SK-N-DZ (cell line): ENCODE results near the gene PHLDB1. TPM values are rescaled to one million over a fixed set of nuclear protein-coding genes. Genes with fewer than 3 reads are reported as not detected.
A peak's percentile ranks its signal among the peaks of the same experiment; 100 is the strongest.
"Not testable (repeated sequence)": the region's sequence is repeated elsewhere in the genome, so short reads cannot be mapped to it uniquely, and the experiment has no call there.

Experiments used
- DNase-seq: peaks from one replicate; pipeline ENCODE4 v3.0.0-alpha.2; 2015; ENCODE audit warnings: low spot score
- polyA plus RNA-seq, 2 experiments: library from polyadenylated mRNA; depleted of rRNA; stranded (reverse); fragments of >200 nt; gene quantifications; 2 replicates each; pipeline ENCODE4 v1.2.3, GENCODE V29; 2014

Gene PHLDB1
- 15.0 and 25.3 TPM in 2 replicates for polyA plus RNA-seq (2014; cell fraction: cytosol; rRNA removed)
- 24.2 and 28.0 TPM in 2 replicates for polyA plus RNA-seq (2014; cell fraction: nucleus; rRNA removed)

DNA sequence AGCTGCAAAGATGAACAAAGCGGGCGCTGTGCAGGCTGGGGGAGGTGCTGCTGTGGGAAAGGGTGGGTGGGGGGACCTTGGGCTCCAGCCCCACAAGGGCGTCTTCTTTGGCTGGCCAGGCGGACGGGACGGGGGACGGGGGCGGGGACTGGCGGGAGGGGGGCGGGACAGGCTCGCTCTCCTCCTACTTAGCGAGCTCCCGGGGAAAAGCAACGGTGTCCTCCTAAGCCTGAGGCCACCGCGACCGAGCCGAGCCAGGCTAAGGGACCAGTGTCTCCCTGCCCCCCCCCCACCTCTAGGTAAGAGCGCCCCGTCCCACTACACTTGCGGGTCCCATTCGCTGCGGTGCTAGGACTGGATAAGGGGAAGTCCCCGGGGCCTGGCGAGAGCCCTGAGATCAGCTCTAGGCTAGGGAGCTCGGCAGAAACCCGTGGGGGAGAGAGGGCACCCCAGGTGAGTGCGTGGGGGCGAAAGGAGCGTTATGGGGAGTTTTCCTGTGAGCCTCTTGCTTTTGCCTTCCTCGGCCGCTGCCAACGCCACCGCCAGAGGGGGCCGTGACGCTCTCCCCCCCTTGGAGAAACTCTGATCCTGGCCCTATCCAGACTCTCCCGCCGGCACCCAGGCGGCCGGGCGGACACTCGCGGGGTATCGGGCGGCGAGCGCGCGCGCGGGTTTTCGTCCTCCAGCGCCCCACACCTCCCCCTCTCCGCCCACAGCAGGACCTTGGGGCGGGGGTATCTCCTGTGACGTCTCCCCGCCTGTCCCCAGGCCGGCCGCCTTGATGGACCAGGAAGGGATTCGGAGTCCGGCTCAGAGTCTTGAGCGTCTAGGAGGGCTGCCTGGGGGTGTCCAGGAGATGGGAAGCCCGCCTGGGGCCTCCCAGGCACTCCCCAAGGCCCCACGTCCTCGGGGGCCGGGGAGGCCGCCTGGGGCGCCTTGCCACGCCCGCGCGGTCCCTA lies at the start of gene PHLDB1:
PHLDB1 (plus strand) TSS at position 215 of the 959 bp plus-strand sequence. CDS start 6,222 bp downstream, outside the sequence.
- DNase-seq, result peak; percentile 29

DNA sequence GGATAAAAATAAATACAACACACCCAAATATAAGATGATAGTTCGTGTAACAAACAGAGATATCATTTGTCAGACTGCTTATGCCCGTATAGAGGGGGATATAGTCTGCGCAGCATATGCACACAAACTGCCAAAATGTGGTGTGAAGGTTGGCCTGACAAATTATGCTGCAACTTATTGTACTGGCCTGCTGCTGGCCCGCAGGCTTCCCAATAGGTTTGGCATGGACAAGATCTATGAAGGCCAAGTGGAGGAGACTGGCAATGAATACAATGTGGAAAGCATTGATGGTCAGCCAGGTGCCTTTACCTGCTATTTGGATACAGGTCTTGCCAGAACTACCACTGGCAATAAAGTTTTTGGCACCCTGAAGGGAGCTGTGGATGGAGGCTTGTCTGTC lies 46.6 kb upstream of the PHLDB1 start:
- DNase-seq, result no peak

DNA sequence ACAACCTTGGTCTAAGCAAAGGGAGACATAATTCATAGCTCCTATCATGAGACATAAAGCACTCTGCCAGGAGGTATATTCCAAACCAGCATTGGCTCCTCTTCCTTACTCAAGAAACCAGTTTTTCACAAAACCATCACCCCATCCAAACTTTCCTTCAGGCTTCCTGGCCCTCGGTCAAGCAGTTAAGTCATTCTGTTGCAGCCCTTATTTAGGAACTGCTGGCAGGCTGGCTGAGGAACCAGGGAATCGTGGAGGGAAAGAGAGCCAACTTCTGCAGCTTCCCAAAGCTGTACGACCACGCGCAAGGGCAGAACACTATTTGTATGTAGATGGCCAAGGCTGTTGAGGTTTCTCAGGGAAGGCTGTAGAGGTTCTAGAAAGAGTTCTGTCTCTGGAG lies 42.4 kb upstream of the PHLDB1 start:
- no peak for DNase-seq

DNA sequence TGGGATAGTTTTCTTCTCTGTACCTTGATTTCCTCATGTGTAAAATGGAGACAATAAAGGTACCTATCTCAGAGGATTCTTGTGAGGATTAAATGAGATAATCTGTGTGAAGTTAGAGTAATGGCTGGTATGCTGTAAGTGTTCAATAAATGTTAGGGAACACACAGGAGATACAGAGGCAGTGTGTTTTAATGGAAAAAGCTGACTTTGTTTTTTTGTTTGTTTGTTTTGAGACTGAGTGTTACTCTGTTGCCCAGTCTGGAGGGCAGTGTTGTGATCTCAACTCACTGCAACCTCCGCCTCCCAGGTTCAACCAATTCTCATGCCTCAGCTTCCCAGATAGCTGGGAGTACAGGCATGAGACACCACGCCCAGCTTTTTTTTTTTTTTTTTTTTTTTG lies 37.7 kb upstream of the PHLDB1 start:
- DNase-seq, result no peak

DNA sequence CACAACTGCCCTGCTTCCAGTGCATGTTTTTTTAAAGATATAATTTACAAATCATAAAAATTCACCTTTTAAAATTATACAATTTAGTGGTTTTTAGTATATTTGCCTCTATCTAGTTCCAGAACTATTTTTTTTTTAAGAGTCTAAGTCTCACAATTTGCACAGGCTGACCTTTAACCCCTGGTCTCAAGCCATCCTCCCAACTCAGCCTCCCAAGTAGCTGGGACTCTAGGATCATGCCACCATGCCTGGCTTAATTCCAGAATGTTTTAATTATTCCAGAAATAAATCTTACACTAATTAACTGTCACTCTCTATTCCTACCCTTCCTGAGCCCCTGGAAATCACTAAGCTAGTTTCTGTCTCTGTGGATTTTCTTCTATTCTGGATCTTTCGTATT lies 36.6 kb upstream of the PHLDB1 start:
- no peak for DNase-seq

DNA sequence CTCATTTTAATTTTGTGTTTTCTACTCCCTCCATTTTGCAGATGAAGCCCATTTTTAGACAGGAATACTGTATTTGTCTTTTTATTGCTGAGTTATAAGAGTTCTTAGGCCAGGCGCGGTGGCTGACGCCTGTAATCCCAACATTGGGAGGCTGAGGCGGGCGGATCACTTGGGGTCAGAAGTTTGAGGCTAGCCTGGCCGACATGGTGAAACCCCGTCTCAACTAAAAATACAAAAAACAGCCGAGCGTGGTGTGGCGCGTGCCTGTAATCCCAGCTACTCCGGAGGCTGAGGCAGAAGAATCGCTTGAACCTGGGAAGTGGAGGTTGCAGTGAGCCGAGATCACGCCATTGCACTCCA lies 35.7 kb upstream of the PHLDB1 start:
- not testable (repeated sequence) for DNase-seq

DNA sequence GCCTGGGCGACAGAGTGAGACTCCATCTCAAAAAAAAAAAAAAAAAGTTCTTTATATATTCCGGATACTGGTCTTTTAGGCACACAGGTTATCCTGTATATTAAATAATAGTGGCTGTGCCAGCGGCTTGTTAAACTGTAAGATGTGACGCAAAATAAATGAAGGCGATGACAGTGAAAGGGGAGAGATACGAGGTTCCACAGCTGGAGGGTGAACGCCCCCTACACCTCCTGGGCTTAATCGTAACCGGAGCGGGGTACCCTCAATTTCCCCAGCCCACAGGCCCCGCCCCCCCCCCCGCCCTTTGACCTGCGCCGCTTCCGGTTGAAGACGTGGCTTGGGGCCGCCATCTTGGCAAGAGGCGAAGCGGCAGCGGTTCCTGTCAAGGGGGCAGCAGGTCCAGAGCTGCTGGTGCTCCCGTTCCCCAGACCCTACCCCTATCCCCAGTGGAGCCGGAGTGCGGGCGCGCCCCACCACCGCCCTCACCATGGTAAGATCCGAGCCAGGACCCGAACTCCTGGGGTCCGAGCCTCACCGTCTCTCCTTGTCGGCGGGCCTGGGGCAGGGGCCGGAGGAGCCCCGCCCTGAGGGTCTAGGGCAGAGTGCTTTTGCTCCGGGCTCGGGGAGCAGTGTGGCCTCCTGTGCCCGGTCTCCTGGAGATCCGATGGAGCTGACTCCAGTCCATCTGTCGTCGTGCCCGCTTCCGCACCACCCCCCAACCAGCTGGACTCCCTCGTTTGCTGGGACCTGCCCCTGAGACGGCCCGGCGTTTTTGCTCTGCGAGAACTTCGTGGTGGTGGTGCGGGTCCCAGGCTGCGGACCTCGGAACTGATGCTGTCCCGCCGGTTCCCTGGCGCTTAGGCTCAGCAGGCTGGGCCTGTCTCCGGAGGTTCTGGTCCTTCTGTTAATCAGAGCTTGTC lies 35.1 kb upstream of the PHLDB1 start, which contains the start of gene ARCN1:
ARCN1 (plus strand) TSS at position 349 of the 920 bp plus-strand sequence; CDS start at position 488, 139 bp downstream.
- DNase-seq, result peak; percentile 55

DNA sequence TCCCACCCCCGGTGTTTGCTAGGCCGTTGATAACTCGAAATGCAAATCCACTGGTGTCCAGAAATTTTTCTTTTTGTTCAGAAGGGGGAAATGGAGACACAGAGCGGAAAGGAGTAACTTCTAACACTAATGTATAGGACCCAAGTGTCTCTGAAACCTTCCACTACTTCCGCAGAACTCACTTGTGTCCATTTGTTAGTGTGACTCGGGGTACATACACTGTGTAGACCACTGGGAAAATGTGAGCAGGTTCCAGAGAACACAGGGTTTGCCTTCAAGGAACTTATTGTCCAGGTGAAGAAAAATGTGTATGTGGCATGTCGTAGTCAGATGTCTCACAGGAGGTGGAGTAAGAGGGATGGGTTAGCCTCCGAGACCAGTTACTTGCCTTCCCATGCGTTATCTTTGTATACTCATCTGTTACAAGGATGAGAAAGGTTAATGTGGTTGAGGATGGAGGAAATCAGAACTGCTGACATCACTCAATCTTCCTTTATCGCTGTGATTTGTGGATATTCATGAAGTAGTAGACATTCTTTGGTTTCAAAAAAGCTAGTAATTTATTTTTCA lies 34.3 kb upstream of the PHLDB1 start:
- no peak for DNase-seq

DNA sequence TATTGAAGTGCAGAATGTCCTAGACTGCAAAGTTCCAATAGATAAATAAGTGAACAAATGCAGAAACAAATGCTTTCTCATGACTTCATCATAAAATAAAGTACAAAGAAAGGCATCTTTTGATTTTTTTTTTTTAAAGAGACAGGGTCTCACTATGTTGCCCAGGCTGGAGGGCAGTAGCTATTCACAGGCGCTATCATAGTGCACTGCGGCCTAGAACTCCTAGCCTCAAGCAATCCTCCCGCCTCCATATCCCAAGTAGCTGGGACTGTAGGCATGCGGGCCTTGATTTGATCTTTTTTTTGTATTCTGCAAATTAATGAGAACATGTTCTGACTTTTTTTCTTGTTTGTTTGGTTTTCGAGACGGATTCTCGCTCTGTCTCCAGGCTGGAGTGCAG lies 32.8 kb upstream of the PHLDB1 start:
- DNase-seq, result no peak

DNA sequence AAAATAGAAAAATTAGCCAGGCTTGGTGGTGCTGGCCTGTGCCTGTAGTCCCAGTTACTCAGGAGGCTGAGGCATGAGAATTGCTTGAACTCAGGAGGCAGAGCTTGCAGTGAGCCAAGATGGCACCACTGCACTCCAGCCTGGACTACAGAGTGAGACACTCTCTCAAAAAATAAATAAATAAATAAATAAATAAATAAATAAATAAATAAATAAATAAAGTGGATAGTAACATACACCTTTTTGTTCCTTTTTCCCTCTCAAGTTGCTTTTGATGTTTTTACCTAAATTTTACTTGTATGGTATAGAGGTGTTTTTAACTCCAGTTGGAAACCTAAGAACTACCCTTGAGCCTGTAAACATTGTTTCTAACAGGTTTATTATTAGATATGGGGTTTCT lies 29.4 kb upstream of the PHLDB1 start:
- DNase-seq, result not testable (repeated sequence)

DNA sequence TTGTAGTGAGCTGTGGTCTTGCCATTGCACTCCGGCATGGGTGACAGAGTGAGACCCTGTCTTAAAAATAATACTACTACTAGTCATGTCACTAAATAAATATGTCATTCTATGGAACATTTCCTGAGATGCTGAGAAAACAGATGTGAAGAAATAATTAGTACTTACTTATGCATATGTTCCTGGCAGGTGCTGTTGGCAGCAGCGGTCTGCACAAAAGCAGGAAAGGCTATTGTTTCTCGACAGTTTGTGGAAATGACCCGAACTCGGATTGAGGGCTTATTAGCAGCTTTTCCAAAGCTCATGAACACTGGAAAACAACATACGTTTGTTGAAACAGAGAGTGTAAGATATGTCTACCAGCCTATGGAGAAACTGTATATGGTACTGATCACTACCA lies 26.4 kb upstream of the PHLDB1 start:
- DNase-seq, result no peak

DNA sequence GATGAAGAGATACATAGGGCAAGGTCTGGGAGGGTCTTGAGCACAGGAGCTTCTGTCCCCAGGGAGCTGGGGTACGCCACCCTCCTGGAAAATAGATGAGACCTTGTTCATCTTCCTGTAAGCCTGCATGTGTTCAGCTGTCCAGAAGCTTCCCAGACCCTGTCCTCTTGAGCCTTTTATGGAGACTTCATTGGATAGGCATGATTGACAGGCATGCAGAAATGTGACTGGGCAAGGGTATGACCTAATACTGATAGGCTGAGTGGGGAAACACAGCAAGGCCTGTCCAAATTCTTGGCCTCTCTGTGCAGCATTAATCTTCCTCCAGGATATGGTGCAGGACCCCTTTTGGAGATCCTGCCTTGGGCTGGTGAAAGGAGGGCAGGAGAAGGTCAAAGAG lies 19.5 kb upstream of the PHLDB1 start:
- DNase-seq, result no peak

DNA sequence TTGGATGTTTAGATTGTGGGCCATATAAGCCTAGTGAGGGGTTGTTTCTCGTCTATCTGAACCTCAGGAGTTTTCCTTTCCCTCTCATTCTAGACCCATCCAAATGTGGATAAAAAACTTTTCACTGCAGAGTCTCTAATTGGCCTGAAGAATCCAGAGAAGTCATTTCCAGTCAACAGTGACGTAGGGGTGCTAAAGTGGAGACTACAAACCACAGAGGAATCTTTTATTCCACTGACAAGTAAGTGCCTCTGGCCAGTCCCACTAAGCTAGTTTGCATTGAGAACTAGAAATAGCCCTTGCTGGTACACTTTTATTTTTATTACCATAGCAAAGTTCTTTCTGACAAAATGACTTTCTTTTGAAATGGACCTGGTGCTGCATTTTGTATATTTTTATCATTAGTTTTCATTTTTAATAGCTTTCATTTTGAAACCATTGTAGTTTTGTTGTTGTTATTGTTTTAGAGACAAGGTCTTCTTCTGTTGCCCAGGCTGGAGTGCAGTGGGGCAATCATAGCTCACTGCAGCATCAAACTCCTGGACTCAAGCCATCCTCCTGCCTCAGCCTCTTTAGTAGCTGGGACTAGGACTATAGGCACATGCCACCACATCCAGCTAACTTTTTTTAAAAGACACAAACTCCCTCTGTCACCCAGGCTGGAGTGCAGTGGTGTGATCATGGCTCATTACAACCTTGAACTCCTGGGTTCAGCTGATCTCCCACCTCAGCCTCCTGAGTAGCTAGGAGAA lies 14.6 kb upstream of the PHLDB1 start:
- no peak for DNase-seq

DNA sequence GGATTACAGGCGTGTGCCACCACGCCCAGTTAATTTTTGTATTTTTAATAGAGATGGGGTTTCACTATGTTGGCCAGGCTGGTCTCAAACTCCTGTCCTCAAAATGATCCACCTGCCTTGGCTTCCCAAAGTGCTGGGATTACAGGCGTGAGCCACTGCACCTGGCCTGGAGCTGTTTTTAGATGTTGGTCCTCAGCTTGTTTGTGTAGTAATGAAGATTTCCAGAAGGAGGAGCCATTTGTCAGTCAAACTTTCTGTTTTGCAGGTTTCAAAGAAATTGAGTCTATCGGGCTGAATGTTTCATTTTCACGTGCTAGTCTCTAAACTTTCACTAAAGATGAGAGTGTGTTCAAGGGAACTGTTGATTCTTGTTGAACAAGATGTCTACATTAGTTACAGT lies 12.4 kb upstream of the PHLDB1 start:
- DNase-seq, result peak; percentile 45

DNA sequence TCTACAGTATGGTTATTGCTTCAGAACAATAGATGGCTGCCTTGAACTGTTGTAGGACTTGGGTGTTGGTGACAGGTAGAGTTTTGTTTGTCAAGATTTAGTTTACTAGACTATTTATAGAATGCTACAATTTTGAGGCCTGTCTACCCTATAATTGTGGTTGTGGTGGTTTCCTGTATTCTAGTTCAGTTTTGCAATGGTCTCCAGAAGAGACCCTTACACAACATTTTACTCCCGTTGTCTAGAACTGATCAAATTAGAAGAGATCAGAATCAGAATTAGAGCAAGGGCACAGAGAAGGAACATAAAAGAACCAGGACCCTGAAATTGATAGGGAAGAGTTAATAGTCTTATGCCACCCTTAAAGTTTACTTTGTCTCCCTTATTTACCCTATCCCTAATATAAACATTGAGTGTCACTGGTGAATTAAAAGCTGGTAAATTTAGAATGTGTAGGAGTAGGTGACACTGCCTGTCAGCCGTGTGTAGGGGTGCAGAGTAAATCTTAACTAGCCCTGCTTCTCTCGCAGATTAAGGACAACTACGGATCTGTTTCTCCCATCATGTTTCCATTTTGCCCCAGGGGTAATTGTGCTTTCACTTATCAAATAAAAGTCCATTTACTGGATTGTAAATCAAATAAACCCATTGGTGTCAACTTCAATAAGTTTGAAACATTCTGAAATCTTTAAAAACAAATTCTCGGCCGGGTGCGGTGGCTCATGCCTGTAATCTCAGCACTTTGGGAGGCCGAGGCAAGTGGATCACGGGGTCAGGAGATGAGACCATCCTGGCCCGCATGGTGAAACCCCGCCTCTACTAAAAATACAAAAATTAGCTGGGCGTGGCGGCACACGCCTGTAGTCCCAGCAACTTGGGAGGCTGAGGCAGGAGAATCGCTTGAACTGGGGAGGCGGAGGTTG lies 10.9 kb upstream of the PHLDB1 start:
- DNase-seq, result peak; percentile 79

DNA sequence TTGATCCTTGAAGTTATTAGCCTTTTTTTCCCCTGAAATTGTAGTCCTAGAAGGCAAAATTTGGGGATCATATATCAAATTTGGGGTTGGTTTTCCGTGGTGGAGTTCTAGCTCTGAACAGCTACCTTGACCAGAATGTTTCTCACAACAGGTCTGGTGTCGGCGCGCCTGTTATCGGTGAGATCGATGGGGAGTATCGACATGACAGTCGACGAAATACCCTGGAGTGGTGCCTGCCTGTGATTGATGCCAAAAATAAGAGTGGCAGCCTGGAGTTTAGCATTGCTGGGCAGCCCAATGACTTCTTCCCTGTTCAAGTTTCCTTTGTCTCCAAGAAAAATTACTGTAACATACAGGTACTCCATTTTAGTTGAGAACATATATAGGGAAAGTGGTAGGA lies 9.9 kb upstream of the PHLDB1 start:
- no peak for DNase-seq

DNA sequence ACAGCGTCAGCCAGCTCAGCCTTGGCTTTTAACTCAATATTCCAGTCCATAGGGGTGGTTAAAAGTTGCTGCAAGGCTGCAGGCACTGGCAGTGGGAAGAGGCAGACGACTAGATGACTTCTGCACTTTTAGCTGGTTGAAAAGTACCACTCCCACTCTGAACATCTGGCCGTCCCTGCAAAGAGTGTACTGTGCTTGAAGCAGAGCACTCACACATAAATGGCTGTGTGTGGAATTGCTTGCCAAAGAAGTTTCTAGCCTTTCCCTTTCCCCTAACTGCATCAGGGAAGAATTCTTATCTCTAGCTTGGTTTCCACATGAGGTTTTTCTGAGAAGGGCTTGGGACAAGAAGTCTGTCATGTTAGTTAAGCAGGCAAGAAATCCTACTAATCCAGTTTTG lies 5.1 kb upstream of the PHLDB1 start:
- DNase-seq, result no peak

DNA sequence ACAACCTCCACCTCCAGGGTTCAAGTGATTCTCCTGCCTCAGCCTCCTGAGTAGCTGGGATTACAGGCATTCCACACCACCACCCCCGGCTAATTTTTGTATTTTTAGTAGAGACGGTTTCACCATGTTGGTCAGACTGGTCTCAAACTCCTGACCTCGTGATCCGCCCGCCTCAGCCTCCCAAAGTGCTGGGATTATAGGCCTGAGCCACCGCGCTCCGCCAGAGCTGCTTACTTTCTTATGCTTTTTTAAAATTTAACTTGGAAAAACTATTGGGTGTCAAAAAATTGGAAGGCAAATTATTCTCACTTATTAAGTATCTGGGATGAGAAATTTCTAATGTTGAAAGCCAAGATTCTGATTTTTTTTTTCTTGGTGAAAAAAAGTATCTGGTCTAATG lies 3.7 kb upstream of the PHLDB1 start:
- not testable (repeated sequence) for DNase-seq

DNA sequence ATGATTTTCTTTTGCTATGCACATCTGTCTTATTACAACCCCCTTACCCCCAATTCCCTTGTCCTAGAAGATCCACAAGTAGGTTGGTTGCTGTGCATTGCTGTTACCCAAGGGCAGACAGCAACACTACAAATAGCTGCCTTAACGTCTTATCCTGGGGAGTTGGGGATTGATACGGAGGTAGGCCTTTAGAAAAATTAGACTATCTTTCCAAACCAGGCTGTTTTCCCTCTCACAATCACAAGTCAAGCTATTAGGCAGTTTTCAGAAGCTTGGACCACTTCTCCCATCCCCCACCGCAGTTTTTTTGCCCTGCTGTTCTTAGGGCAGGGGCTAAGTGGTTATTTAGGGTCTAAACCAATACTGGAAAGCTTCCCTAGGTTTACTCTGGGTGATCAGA lies 2.8 kb upstream of the PHLDB1 start:
- DNase-seq, result no peak
